T-cell (primary cell): ENCODE results near the gene TSC2. TPM values are rescaled to one million over a fixed set of nuclear protein-coding genes. Genes with fewer than 3 reads are reported as not detected.
"Not testable (repeated sequence)": the region's sequence is repeated elsewhere in the genome, so short reads cannot be mapped to it uniquely, and the experiment has no call there.

Experiments used
- ATAC-seq, 4 experiments: fragments of 200-7000 bp in 3 of 4; fragments of 150-1000 bp in 1 of 4; cut with Tn5 transposase; replicated peaks in 1 of 4; 1 replicate in 3 of 4; 2 replicates in 1 of 4; pipeline ENCODE4 v1.10.0; 2021; ENCODE audit warnings: moderate library complexity in 3 of 4, mild to moderate bottlenecking in 2 of 4, moderate number of reproducible peaks in 1 of 4
- CTCF ChIA-PET, 2 donors: fragments of 300-600 bp; sonication (Branson Sonifier 250); formaldehyde crosslinking; loops; one replicate each; lab custom pipeline; 2022; ENCODE audit warnings: antibody characterized with exemption in 2 of 2; lab: Charles Lee
- POLR2A ChIA-PET, 2 donors: fragments of 300-600 bp; sonication (Branson Sonifier 250); formaldehyde crosslinking; loops; one replicate each; lab custom pipeline; 2022; ENCODE audit warnings: antibody characterized with exemption in 2 of 2; lab: Charles Lee
- DNase-seq, 35 experiments: peaks; one replicate each; pipeline versions ENCODE4 v3.0.0 to v3.0.0-alpha.2; 2013 to 2023
- H3K27ac ChIP-seq: one replicate; pipeline ENCODE4 v1.5.1; 2013; ENCODE audit warnings: low read length
- H3K27me3 ChIP-seq, 2 experiments: replicated peaks in 1 of 2; 1 replicate in 1 of 2; 2 replicates in 1 of 2; pipeline versions ENCODE4 v1.6.1 to v1.7.0; 2013; ENCODE audit warnings: low read length in 1 of 2, mixed read lengths in 1 of 2; ENCODE audit not compliant: control insufficient read depth in 2 of 2, insufficient read depth in 2 of 2; ENCODE audit errors: extremely low read depth in 1 of 2
- H3K36me3 ChIP-seq, 2 donors: 1 replicate in 1 of 2; 2 replicates in 1 of 2; pipeline versions ENCODE4 v1.6.1 to v1.7.0; 2013; ENCODE audit warnings: low read length in 1 of 2; ENCODE audit not compliant: control insufficient read depth in 2 of 2, insufficient read depth in 1 of 2; ENCODE audit errors: extremely low read depth in 1 of 2
- H3K4me1 ChIP-seq, 2 experiments: 1 replicate in 1 of 2; 2 replicates in 1 of 2; pipeline versions ENCODE4 v1.6.1 to v1.7.0; 2013; ENCODE audit warnings: low read length in 2 of 2, mixed read lengths in 1 of 2; ENCODE audit not compliant: insufficient read depth in 2 of 2, control insufficient read depth in 1 of 2; ENCODE audit errors: extremely low read depth in 1 of 2
- H3K4me3 ChIP-seq, 2 donors: 1 replicate in 1 of 2; 2 replicates in 1 of 2; pipeline versions ENCODE4 v1.5.1 to v1.7.0; 2013; ENCODE audit warnings: mild to moderate bottlenecking in 2 of 2, low read length in 1 of 2, moderate library complexity in 1 of 2; ENCODE audit not compliant: control insufficient read depth in 1 of 2; ENCODE audit errors: extremely low read depth in 1 of 2
- H3K9me3 ChIP-seq: 2 replicates; pipeline ENCODE4 v1.7.0; 2013
- H3K27ac Mint-ChIP-seq, 2 donors: one replicate each; pipeline ENCODE4 v1.8.0; 2020 to 2021; ENCODE audit warnings: mild to moderate bottlenecking in 2 of 2, mixed read lengths in 2 of 2
- H3K27me3 Mint-ChIP-seq, 2 donors: one replicate each; pipeline ENCODE4 v1.8.0; 2021 to 2022; ENCODE audit warnings: mixed read lengths in 2 of 2
- H3K36me3 Mint-ChIP-seq: one replicate; pipeline ENCODE4 v1.8.0; 2021; ENCODE audit warnings: mixed read lengths
- H3K4me1 Mint-ChIP-seq, 3 donors: one replicate each; pipeline ENCODE4 v1.8.0; 2020 to 2022; ENCODE audit warnings: mixed read lengths in 3 of 3, mild to moderate bottlenecking in 1 of 3
- H3K4me3 Mint-ChIP-seq, 3 donors: one replicate each; pipeline ENCODE4 v1.8.0; 2020 to 2022; ENCODE audit warnings: mild to moderate bottlenecking in 3 of 3, mixed read lengths in 3 of 3, moderate library complexity in 3 of 3
- H3K9me3 Mint-ChIP-seq, 3 donors: one replicate each; pipeline ENCODE4 v1.8.0; 2020 to 2022; ENCODE audit warnings: mixed read lengths in 3 of 3
- WGBS: methylation state at CpG from one replicate; pipeline ENCODE4 v1.1.5; 2013; ENCODE audit warnings: missing lambda C conversion rate; ENCODE audit not compliant: insufficient coverage; 5-methylcytosine and 5-hydroxymethylcytosine counted together
- total RNA-seq, 35 experiments: library from RNA in 6 of 35; stranded (reverse) in 6 of 35; fragments of 120-200 nt in 1 of 35; gene quantifications; one replicate each; pipeline versions ENCODE4 v1.2.1 to v1.2.4 and lab custom pipeline; 2013 to 2026

The TSC2 gene
- total RNA-seq, 5 donors from 2014 or later (not counting 1 experiment from before 2014, with no cell fraction given): 134 to 181 (median 161) TPM

DNA sequence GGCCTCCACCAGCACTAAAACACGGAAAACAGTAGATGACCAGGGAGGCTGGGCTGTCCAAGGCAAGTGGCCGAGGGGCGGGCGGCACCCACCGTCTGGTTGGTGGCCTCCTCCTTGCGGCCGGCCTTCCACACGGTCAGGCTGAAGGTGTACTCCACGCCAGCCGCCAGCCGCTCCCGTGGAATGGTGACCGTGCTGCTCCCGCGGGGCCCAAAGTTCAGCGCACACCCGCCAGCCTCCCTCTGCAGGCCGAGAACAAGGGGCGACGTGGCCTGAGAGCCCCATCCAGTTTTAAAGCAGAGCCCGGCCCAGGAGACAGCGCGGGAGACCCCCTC is 60.0 kb downstream of the TSC2 start:
- H3K27ac ChIP-seq, H3K4me3 Mint-ChIP-seq, H3K27me3 Mint-ChIP-seq, ATAC-seq, H3K9me3 Mint-ChIP-seq, H3K27ac Mint-ChIP-seq, H3K27me3 ChIP-seq, H3K4me1 Mint-ChIP-seq, H3K36me3 Mint-ChIP-seq, CTCF ChIA-PET, H3K9me3 ChIP-seq, H3K4me1 ChIP-seq, H3K36me3 ChIP-seq, DNase-seq, H3K4me3 ChIP-seq, POLR2A ChIA-PET: not testable (repeated sequence)
- WGBS: 100% methylated on average over 4 of the region's 23 CpGs

DNA sequence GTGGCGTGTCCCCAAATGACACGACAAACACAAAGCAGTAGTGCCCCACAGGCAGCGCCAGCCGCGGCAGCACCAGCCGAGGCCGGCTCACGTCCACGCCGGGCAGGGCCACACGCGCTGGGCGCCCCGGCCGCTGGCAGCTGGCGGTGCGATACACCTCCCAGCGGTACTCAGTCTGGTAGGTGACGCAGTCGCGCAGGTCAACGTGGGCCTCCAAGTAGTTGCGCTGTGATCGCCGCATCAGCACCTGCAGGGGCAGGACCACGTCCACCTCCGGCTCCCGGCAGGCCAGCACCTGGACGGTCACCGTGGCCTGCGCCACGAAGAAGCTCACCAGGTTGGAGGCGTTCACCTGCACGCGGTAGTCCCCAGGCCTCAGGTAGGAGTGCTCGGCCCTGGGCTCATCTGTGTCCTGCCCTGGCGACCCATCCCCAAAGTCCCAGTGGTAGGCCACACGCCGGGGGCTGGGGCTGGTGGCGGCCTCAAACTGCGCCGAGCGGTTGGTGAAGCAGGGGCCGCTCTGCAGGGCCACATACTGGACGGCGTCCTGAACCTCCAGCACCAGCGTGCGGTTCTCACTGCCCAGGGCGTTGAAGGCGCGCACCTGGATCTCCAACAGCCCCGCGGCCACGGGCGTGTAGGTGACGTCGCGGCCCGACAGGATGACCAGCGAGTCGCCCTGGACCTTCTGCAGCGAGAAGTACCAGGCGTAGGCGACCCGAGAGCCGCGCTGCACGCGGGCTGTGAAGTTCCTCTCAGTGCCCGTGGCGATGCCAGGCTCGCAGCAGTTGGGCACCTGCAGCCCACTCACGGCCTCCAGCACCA is 60.9 kb downstream of the TSC2 start:
- H3K9me3 Mint-ChIP-seq, H3K4me3 ChIP-seq, H3K4me3 Mint-ChIP-seq, H3K36me3 ChIP-seq, H3K4me1 Mint-ChIP-seq, H3K4me1 ChIP-seq, H3K36me3 Mint-ChIP-seq, DNase-seq, POLR2A ChIA-PET, H3K27me3 ChIP-seq, H3K9me3 ChIP-seq, H3K27me3 Mint-ChIP-seq, CTCF ChIA-PET, H3K27ac Mint-ChIP-seq, H3K27ac ChIP-seq, ATAC-seq: not testable (repeated sequence)
- 98% methylated on average over 65 of the region's 73 CpGs for WGBS

DNA sequence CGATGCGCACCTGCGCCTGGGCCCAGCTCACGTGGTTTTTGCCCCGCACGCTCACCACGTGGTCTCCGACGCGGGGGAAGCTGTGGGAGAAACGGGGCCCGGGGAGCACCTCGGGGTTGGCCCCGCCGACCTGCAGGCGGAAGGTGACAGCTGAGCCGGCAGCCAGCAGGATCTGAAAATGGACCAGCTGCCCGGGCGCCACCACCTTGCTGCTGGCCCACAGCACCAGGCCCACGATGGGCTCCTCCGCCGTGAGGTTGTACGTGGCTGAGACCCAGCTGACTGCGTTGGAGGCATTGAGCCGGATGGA is 61.4 kb downstream of the TSC2 start:
- ATAC-seq, H3K9me3 ChIP-seq, H3K4me1 Mint-ChIP-seq, H3K4me1 ChIP-seq, H3K27me3 Mint-ChIP-seq, H3K36me3 Mint-ChIP-seq, H3K4me3 Mint-ChIP-seq, H3K27me3 ChIP-seq, H3K9me3 Mint-ChIP-seq, DNase-seq, POLR2A ChIA-PET, H3K4me3 ChIP-seq, H3K36me3 ChIP-seq, H3K27ac Mint-ChIP-seq, CTCF ChIA-PET, H3K27ac ChIP-seq: not testable (repeated sequence)
- WGBS: 92% methylated on average over 21 of the region's 25 CpGs

DNA sequence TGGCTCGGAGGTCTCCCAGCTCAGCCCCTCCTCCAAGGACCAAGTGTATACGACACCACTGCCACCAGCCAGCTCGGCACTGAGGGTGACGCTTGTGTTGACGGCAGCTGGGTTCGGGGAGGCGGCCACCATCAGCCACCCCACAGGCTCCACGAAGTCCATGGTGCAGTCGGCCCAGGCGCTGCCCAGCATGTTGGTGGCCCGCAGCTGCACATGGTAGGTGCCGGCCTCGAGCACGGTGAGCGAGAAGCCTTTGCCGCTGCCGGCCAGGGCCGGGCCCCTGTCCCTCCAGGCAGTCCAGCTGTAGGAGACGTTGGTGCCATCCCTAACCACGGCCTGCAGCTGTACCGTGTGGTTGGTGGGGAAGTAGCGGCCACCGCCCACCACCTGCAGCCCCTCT is 62.1 kb downstream of the TSC2 start:
- H3K36me3 Mint-ChIP-seq, DNase-seq, H3K27me3 ChIP-seq, H3K36me3 ChIP-seq, H3K27ac Mint-ChIP-seq, ATAC-seq, H3K9me3 Mint-ChIP-seq, H3K4me1 Mint-ChIP-seq, H3K4me3 Mint-ChIP-seq, H3K27ac ChIP-seq, CTCF ChIA-PET, H3K27me3 Mint-ChIP-seq, H3K4me1 ChIP-seq, POLR2A ChIA-PET, H3K9me3 ChIP-seq, H3K4me3 ChIP-seq: not testable (repeated sequence)
- 98% methylated on average over 7 of the region's 23 CpGs for WGBS

DNA sequence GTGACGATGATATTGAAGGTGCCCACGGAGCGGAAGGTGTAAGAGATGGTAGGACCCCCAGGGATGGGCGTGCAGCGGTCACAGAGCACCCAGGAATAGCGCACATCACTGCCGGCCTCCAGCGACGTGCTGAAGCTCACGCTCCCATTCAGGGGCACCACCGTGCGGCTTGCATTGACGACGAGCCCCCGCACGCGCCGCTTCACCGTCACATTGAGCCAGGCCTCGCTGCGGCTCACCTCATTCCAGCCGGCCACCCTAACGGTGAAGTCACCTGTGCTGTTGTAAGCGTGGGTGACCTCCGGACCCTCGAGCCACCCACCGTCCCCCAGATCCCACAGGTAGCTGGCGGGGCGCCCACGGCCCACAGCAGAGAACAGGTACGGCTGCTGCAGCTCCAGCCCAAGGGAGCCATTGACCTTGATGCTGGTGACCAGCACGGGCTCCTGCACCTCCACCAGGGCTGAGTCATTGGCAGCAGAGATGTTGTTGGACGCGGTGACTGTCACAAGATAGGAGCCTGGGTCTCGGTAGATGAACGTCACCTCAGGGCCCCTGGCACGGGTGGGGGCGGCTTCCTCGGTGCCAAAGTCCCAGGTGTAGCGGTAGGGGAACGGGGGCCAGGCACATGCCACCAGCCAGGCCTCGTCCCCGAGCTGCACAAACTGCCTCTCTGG is 62.7 kb downstream of the TSC2 start:
- DNase-seq, CTCF ChIA-PET, H3K27me3 ChIP-seq, H3K4me1 Mint-ChIP-seq, ATAC-seq, H3K36me3 ChIP-seq, H3K9me3 ChIP-seq, H3K27me3 Mint-ChIP-seq, H3K4me1 ChIP-seq, H3K4me3 Mint-ChIP-seq, H3K27ac ChIP-seq, H3K9me3 Mint-ChIP-seq, H3K27ac Mint-ChIP-seq, POLR2A ChIA-PET, H3K4me3 ChIP-seq, H3K36me3 Mint-ChIP-seq: not testable (repeated sequence)
- 94% methylated on average over 25 of the region's 43 CpGs for WGBS

DNA sequence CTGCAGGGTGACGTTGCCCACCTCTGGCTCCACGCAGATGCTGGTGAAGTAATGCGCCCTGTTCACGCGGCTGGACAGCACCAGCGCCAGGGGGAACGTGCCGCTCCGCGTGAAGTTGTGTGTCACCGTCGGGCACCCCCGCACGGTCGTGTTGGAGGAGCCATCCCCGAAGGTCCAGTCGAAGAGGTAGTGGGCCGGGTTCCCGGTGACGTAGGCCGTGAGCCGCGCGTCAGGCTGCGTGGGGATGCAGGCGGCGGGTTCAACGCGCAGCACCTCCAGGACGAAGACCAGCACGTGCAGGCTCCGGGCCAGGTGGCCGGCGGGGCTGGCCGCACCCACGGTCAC is 63.2 kb downstream of the TSC2 start:
- H3K27me3 ChIP-seq, H3K9me3 ChIP-seq, H3K4me3 Mint-ChIP-seq, H3K27me3 Mint-ChIP-seq, H3K9me3 Mint-ChIP-seq, H3K4me1 Mint-ChIP-seq, H3K27ac ChIP-seq, H3K36me3 ChIP-seq, CTCF ChIA-PET, ATAC-seq, H3K4me3 ChIP-seq, DNase-seq, H3K36me3 Mint-ChIP-seq, H3K4me1 ChIP-seq, POLR2A ChIA-PET, H3K27ac Mint-ChIP-seq: not testable (repeated sequence)
- 97% methylated on average over 36 of the region's 36 CpGs for WGBS
